HG02759 (cell line): ENCODE data around the gene CCNQ.

Source experiments
- ATAC-seq: cut with Tn5 transposase; IDR thresholded peaks from one replicate; pipeline ENCODE4 v1.9.1; 2021; ENCODE audit warnings: mild to moderate bottlenecking, moderate library complexity; ENCODE audit not compliant: unreplicated experiment

Gene CCNQ

DNA sequence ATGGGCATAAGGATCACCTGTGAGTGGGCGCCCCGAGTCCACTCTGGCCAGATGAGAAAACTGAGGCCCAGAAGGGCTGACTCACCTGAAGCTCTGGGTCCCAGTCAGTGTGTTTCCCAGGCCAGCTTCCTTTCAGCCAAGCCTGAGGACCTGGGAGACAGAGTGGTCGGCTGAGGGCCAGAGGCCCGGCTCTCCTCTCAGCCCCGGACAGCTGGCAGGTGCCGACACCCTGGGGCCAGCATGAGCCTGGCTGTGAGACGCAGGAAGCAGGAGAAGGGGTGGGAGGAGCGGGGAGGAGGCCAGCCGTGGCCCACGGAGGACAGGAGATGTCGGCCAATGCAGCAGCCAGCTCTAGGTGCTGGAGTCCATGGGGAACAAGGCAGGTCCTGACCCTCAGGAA, 52.6 kb downstream of the CCNQ start:
- no peak for ATAC-seq

DNA sequence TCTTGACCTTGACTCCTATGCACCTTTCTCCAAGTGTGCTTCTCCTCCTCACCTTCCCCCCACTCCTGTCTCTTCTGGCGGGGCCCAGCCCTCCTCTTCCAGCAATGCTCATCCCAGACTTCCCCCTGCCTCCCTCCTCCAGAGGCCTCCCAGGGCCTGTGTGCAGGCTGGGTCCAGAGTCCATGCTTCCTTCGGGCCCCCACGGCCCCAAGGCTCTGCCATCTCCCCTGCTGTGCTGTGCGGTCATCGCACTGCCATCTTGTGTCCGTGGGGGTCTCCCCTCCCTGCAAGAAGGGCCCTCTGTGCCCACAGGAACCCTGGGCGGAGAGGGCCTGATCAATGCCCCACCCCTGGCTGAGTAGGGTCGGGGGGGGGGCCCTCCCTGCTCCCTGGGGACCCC, 54.2 kb downstream of the CCNQ start:
- ATAC-seq, result no peak

DNA sequence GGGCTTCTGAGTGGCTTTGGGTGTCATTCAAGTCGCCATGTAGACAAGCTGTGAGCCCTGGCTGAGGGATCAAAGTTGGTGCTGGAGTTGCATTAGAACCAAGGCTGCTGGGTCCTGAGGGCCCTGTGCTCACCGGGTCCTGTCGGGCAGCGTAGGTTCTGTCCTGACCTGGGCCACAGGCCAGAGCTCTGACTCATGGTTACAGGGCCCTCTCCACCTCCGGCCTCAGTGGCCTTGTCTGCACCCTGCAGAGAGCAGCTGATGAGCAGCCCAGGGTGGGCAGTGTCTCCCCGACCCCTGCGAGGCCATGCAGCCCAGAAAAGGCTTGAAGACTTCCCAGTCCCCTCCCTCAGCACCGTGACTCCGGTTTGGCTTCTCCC, 59.0 kb downstream of the CCNQ start:
- no peak for ATAC-seq

DNA sequence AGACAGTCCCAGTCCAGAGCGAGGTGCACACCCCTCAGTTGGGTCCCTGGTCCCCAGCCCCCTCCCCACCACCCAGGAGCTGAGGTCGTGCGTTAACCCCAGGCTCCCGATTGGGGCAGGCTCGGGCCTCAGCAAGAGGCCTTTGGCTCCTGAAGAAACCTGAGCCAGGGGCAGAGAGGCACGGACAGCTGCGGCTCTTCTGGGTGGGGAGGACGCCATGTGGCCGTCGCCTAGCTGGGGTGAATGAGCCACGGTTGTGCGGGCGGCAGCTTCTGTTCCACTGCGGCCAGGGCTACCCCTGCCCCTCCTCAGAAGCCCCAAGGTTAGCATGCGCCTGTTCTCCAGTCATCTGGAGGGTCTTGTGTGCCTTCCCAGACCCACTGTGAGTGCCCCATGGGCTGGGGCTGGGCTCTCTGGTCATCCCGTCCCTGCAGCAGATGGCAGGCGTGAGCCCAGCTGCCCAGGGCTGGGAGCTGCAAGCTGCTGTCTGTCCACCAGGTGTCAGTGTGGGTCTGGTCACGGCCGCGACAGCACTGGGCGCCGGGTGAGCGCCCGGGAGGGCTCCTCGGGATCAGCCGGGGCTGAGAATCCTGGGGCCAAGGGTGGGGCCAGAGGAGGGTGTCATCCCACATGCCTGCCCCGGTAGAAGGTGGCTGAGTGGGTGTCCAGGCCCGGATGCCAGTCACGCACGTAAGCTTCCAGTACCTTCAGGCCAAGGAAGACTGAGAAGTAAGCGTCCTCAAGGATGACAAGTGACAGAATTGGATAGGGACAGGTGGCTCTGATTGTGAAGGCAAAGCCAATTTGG, 59.6 kb downstream of the CCNQ start:
- ATAC-seq, result peak; percentile 63

DNA sequence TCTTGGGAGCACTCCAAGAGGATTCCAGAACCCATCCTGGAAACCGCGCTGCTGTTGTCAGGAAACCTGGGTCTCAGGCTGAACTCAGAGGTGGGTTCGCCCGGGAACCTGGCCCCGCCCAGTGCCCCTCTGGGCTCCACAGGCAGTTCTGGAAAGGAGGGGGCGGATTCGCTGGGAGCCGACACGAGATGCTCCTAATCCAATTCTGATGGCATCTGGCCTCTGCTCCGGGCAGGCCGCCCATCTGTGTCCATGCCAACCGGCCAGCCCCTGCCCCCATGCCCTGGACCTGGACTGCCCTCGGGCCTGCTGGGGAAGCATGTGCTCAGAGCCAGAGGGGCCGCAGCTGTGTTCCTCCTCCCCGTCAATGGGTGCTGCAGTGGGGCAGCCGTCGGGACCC, 60.5 kb downstream of the CCNQ start:
- ATAC-seq, result no peak
